ENCODE data around the gene RCN1.
"Not testable (repeated sequence)": the region's sequence is repeated elsewhere in the genome, so short reads cannot be mapped to it uniquely, and the experiment has no call there.

RCN1 gene

GRCh38 chr11:32113920-32114203 lies 23.0 kb downstream of the RCN1 start:
- no peak for DNase-seq

- no peak for DNase-seq
Measured at GRCh38 chr11:32115446-32115845, 24.6 kb downstream of the RCN1 start.

- no peak for DNase-seq
Measured at GRCh38 chr11:32116668-32117067, 25.8 kb downstream of the RCN1 start.

GRCh38 chr11:32118025-32118974 lies 27.4 kb downstream of the RCN1 start:
- no peak for DNase-seq

- DNase-seq = not testable (repeated sequence)
Measured at GRCh38 chr11:32119139-32119538, 28.3 kb downstream of the RCN1 start.

- no peak for DNase-seq
Measured at GRCh38 chr11:32121012-32121411, 30.1 kb downstream of the RCN1 start.

GRCh38 chr11:32122200-32122599 lies 31.3 kb downstream of the RCN1 start:
- no peak for DNase-seq

- no peak for DNase-seq
Measured at GRCh38 chr11:32131321-32131720, 40.4 kb downstream of the RCN1 start.

- DNase-seq = no peak
Measured at GRCh38 chr11:32136657-32137056, 45.8 kb downstream of the RCN1 start.

GRCh38 chr11:32137263-32137662 lies 46.4 kb downstream of the RCN1 start:
- DNase-seq = no peak

GRCh38 chr11:32137869-32138268 lies 47.0 kb downstream of the RCN1 start:
- no peak for DNase-seq

GRCh38 chr11:32138902-32139301 lies 48.0 kb downstream of the RCN1 start:
- DNase-seq = no peak

- no peak for DNase-seq
Measured at GRCh38 chr11:32139896-32140520, 49.1 kb downstream of the RCN1 start.

GRCh38 chr11:32141745-32142546 lies 51.1 kb downstream of the RCN1 start:
- DNase-seq = no peak

- no peak for DNase-seq
Measured at GRCh38 chr11:32143378-32143777, 52.5 kb downstream of the RCN1 start.

- no peak for DNase-seq
Measured at GRCh38 chr11:32145282-32145681, 54.4 kb downstream of the RCN1 start.

- DNase-seq = no peak
Measured at GRCh38 chr11:32148895-32149294, 58.0 kb downstream of the RCN1 start.

- no peak for DNase-seq
Measured at GRCh38 chr11:32149748-32150147, 58.9 kb downstream of the RCN1 start.

GRCh38 chr11:32151027-32151426 lies 60.2 kb downstream of the RCN1 start:
- no peak for DNase-seq

GRCh38 chr11:32152216-32152615 lies 61.3 kb downstream of the RCN1 start:
- DNase-seq = no peak

GRCh38 chr11:32152821-32153220 lies 61.9 kb downstream of the RCN1 start:
- DNase-seq = no peak

- no peak for DNase-seq
Measured at GRCh38 chr11:32153747-32154146, 62.9 kb downstream of the RCN1 start.

- DNase-seq = no peak
Measured at GRCh38 chr11:32154275-32154674, 63.4 kb downstream of the RCN1 start.

Measured in activated gamma-delta T cell treated with Interleukin-2 at 50 U/mL for 16 hours (primary cell).